H9 (cell line): Measurements from ENCODE around the gene CEP164. TPM values are rescaled to one million over a fixed set of nuclear protein-coding genes. Genes with fewer than 3 reads are reported as not detected.

ENCODE experiments used
- DNase-seq: peaks from one replicate; pipeline ENCODE4 v3.0.0-alpha.2; 2017
- H2AFZ ChIP-seq: one replicate; pipeline ENCODE4 v1.6.1; 2013; ENCODE audit warnings: mild to moderate bottlenecking, low read length, control low read depth, moderate library complexity
- H2AK5ac ChIP-seq: 2 replicates; pipeline ENCODE4 v1.6.1; 2013; ENCODE audit warnings: low read length, control low read depth, mixed read lengths; ENCODE audit not compliant: insufficient read length
- H2BK120ac ChIP-seq: one replicate; pipeline ENCODE4 v1.6.1; 2013; ENCODE audit warnings: low read depth, mild to moderate bottlenecking, low read length, control low read depth, inconsistent platforms; ENCODE audit not compliant: poor library complexity, severe bottlenecking
- H2BK12ac ChIP-seq: 2 replicates; pipeline ENCODE4 v1.6.1; 2013; ENCODE audit warnings: low read length, control low read depth, mixed read lengths, low read depth; ENCODE audit not compliant: insufficient read length
- H2BK15ac ChIP-seq: 2 replicates; pipeline ENCODE4 v1.6.1; 2013; ENCODE audit warnings: low read depth, low read length, control low read depth
- H2BK20ac ChIP-seq: one replicate; pipeline ENCODE4 v1.6.1; 2013; ENCODE audit warnings: low read depth, mild to moderate bottlenecking, low read length, control low read depth, inconsistent platforms; ENCODE audit not compliant: poor library complexity, severe bottlenecking
- H2BK5ac ChIP-seq: 2 replicates; pipeline ENCODE4 v1.6.1; 2013; ENCODE audit warnings: low read length, control low read depth, mixed read lengths; ENCODE audit not compliant: insufficient read length
- H3K14ac ChIP-seq: 2 replicates; pipeline ENCODE4 v1.6.1; 2013; ENCODE audit warnings: low read length, control low read depth; ENCODE audit not compliant: insufficient read depth
- H3K18ac ChIP-seq: 2 replicates; pipeline ENCODE4 v1.6.1; 2013; ENCODE audit warnings: low read depth, mild to moderate bottlenecking, mixed read lengths, low read length, control low read depth; ENCODE audit not compliant: insufficient read length
- H3K23ac ChIP-seq: 2 replicates; pipeline ENCODE4 v1.6.1; 2013; ENCODE audit warnings: low read length, control low read depth, mixed read lengths, low read depth; ENCODE audit not compliant: insufficient read length
- H3K23me2 ChIP-seq: 2 replicates; pipeline ENCODE4 v1.6.1; 2013; ENCODE audit warnings: low read depth, mild to moderate bottlenecking, mixed read lengths, low read length, control low read depth; ENCODE audit not compliant: insufficient read length, poor library complexity, severe bottlenecking
- H3K27ac ChIP-seq: 2 replicates; pipeline ENCODE4 v1.5.1; 2013; ENCODE audit warnings: low read length, control low read depth, mixed read lengths, low read depth; ENCODE audit not compliant: insufficient read length
- H3K27me3 ChIP-seq: 2 replicates; pipeline ENCODE4 v1.6.1; 2013; ENCODE audit warnings: low read length, control low read depth, inconsistent platforms; ENCODE audit not compliant: insufficient read depth
- H3K4ac ChIP-seq: 2 replicates; pipeline ENCODE4 v1.6.1; 2013; ENCODE audit warnings: low read depth, mild to moderate bottlenecking, control low read depth, inconsistent platforms, low read length, moderate library complexity
- H3K4me1 ChIP-seq: 2 replicates; pipeline ENCODE4 v1.6.1; 2013; ENCODE audit warnings: low read length, control low read depth, inconsistent platforms; ENCODE audit not compliant: insufficient read depth
- H3K4me2 ChIP-seq: 2 replicates; pipeline ENCODE4 v1.6.1; 2013; ENCODE audit warnings: low read length, control low read depth, mixed read lengths; ENCODE audit not compliant: insufficient read length, insufficient read depth
- H3K56ac ChIP-seq: 2 replicates; pipeline ENCODE4 v1.6.1; 2013; ENCODE audit warnings: low read depth, mild to moderate bottlenecking, mixed read lengths, low read length, control low read depth; ENCODE audit not compliant: insufficient read length
- H3K79me1 ChIP-seq: 2 replicates; pipeline ENCODE4 v1.6.1; 2013; ENCODE audit warnings: low read depth, mild to moderate bottlenecking, moderate library complexity, low read length, control low read depth, inconsistent platforms; ENCODE audit not compliant: insufficient read depth, poor library complexity, severe bottlenecking
- H3K79me2 ChIP-seq: 2 replicates; pipeline ENCODE4 v1.6.1; 2013; ENCODE audit warnings: low read length, control low read depth, inconsistent platforms; ENCODE audit not compliant: insufficient read depth
- H3K9ac ChIP-seq: 2 replicates; pipeline ENCODE4 v1.6.1; 2013; ENCODE audit warnings: low read length, control low read depth, mixed read lengths; ENCODE audit not compliant: insufficient read length; ENCODE audit errors: extremely low read depth
- H3K9me3 ChIP-seq: one replicate; pipeline ENCODE4 v1.6.1; 2013; ENCODE audit warnings: low read depth, low read length, inconsistent platforms; ENCODE audit not compliant: control insufficient read depth
- H3T11ph ChIP-seq: one replicate; pipeline ENCODE4 v1.6.1; 2013; ENCODE audit warnings: mild to moderate bottlenecking, low read length, control low read depth, inconsistent platforms
- H4K20me1 ChIP-seq: one replicate; pipeline ENCODE4 v1.6.1; 2013; ENCODE audit not compliant: control insufficient read depth, insufficient read length, insufficient read depth
- H4K5ac ChIP-seq: 2 replicates; pipeline ENCODE4 v1.6.1; 2013; ENCODE audit warnings: low read depth, mild to moderate bottlenecking, mixed read lengths, low read length, control low read depth; ENCODE audit not compliant: insufficient read length
- H4K8ac ChIP-seq: replicated peaks from 2 replicates; pipeline ENCODE4 v1.6.1; 2013; ENCODE audit warnings: low read length, control low read depth, mixed read lengths, low read depth; ENCODE audit not compliant: insufficient read length
- H4K91ac ChIP-seq: 2 replicates; pipeline ENCODE4 v1.6.1; 2013; ENCODE audit warnings: low read depth, mild to moderate bottlenecking, moderate library complexity, mixed read lengths, low read length, control low read depth; ENCODE audit not compliant: insufficient read length
- H3K27ac Mint-ChIP-seq, 3 experiments: 2 replicates in 2 of 3; 3 replicates in 1 of 3; pipeline ENCODE4 v1.8.0; 2020 to 2021; ENCODE audit warnings: mixed read lengths in 3 of 3, mild to moderate bottlenecking in 1 of 3, moderate library complexity in 1 of 3
- H3K27me3 Mint-ChIP-seq: 2 replicates; pipeline ENCODE4 v1.8.0; 2021; ENCODE audit warnings: low read depth, mild to moderate bottlenecking, moderate library complexity, mixed read lengths
- H3K36me3 Mint-ChIP-seq, 3 experiments: 2 replicates in 2 of 3; 3 replicates in 1 of 3; pipeline ENCODE4 v1.8.0; 2020 to 2021; ENCODE audit warnings: low read depth in 3 of 3, mixed read lengths in 3 of 3; ENCODE audit not compliant: insufficient read depth in 1 of 3
- H3K4me1 Mint-ChIP-seq, 2 experiments: 2 replicates each; pipeline ENCODE4 v1.8.0; 2020; ENCODE audit warnings: mixed read lengths in 2 of 2
- H3K4me3 Mint-ChIP-seq, 2 experiments: 2 replicates in 1 of 2; 3 replicates in 1 of 2; pipeline ENCODE4 v1.8.0; 2020 to 2021; ENCODE audit warnings: mild to moderate bottlenecking in 2 of 2, mixed read lengths in 2 of 2, moderate library complexity in 1 of 2
- H3K9me3 Mint-ChIP-seq, 2 experiments: 2 replicates in 1 of 2; 3 replicates in 1 of 2; pipeline ENCODE4 v1.8.0; 2020; ENCODE audit warnings: mild to moderate bottlenecking in 2 of 2, mixed read lengths in 2 of 2, moderate library complexity in 1 of 2
- CTCF ChIP-seq: fragments of 200-600 bp; sonication (generic); conservative IDR thresholded peaks from 3 replicates; pipeline ENCODE4 v1.8.0; 2021; ENCODE audit warnings: antibody characterized with exemption, mild to moderate bottlenecking
- WGBS: extraction: QIAGEN DNeasy Blood & Tissue Kit; methylation state at CpG from one replicate; pipeline ENCODE4 v1.1.7; 2013; ENCODE audit warnings: missing lambda C conversion rate, low lambda C conversion rate, mixed read lengths; ENCODE audit not compliant: insufficient read length; ENCODE audit errors: extremely low coverage; 5-methylcytosine and 5-hydroxymethylcytosine counted together
- total RNA-seq: library from RNA; stranded (reverse); gene quantifications from 2 replicates; pipeline ENCODE4 v1.2.1, GENCODE V29; 2021

The CEP164 gene
- total RNA-seq, 1 experiment from 2014 or later = 24.9 TPM

- H2BK15ac ChIP-seq = no peak overlapping the region
- no peaks in the 10 kb centered on the region for H3K27me3 ChIP-seq
Observed at GRCh38 chr11:117369534-117369933, 41.9 kb downstream of the CEP164 start.

More at GRCh38 chr11:117369534-117369933, 41.9 kb downstream of the CEP164 start:
- Histone ChIP-seq H3K9ac (no peak overlapping the region), H3K4me2 (no peak overlapping the region), H3T11ph (no peak overlapping the region), H3K14ac (no peak overlapping the region), H2BK12ac (no peak overlapping the region), H3K23me2 (no peaks in the 10 kb centered on the region), H3K4ac (no peak overlapping the region), H4K5ac (no peak overlapping the region), H2BK20ac (no peak overlapping the region), H3K56ac (no peak overlapping the region), H2AFZ (no peak overlapping the region), H3K18ac (no peak overlapping the region), H4K8ac (no peak overlapping the region), H2BK5ac (no peak overlapping the region), H3K27ac (no peak overlapping the region), H4K20me1 (no peaks in the 10 kb centered on the region), H3K9me3 (no peaks in the 10 kb centered on the region), H2AK5ac (no peak overlapping the region), H3K4me1 (no peaks in the 10 kb centered on the region), H3K23ac (no peak overlapping the region), H3K79me1 (no peaks in the 10 kb centered on the region), H3K79me2 (no peaks in the 10 kb centered on the region), H4K91ac (no peak overlapping the region), H2BK120ac (no peak overlapping the region)
- H3K4me3 Mint-ChIP-seq = no peak overlapping the region
- WGBS = no CpG with 5 or more reads among the region's 1 CpG
- peaks cover 6 to 40% (median 31%) of the 10 kb centered on the region in 3 experiments; a peak in 6 of 7 replicates for H3K36me3 Mint-ChIP-seq
- H3K4me1 Mint-ChIP-seq = no peaks in the 10 kb centered on the region
- H3K27me3 Mint-ChIP-seq = no peaks in the 10 kb centered on the region
- H3K9me3 Mint-ChIP-seq = no peaks in the 10 kb centered on the region
- H3K27ac Mint-ChIP-seq = peak overlapping the region in 1 of 3 experiments; percentile 53; a peak in 1 of 7 replicates
- no peak for TF ChIP-seq CTCF
- no peak for DNase-seq
